ENCODE measurements around the gene TAMALIN.

The TAMALIN gene

DNA sequence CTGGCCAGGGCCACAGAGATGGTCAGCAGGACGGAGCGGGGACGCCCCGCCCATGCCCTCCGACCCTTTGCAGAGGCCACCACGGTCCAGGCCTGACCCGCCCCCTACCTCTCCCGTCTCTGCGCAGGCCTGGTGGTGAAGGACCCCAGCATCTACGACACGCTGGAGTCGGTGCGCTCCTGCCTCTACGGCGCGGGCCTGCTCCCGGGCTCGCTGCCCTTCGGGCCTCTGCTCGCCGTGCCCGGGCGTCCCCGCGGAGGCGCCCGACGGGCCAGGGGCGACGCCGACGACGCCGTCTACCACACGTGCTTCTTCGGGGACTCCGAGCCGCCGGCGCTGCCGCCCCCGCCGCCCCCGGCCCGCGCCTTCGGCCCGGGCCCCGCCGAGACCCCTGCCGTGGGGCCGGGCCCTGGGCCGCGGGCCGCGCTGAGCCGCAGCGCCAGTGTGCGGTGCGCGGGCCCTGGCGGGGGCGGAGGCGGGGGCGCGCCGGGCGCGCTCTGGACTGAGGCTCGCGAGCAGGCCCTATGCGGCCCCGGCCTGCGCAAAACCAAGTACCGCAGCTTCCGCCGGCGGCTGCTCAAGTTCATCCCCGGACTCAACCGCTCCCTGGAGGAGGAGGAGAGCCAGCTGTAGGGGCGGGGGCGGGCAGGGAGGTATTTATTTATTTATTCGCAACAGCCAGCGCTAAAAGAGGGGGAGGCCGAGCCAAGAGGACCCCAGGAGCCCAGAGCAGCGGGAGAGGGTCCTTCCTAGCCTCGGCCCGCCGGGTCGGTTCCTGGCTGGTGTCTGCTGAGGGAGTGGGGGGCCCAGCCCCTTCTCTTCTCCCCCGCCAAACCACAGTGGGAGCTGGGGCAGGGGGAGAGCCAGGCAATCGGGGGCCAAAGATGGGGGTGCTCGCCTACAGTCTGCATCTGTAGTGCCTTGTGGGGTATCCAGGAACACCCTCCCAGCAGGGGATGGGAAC, 8.1 kb downstream of the TAMALIN start:
- no peak for DNase-seq (ENCODE audit: low read depth)

DNA sequence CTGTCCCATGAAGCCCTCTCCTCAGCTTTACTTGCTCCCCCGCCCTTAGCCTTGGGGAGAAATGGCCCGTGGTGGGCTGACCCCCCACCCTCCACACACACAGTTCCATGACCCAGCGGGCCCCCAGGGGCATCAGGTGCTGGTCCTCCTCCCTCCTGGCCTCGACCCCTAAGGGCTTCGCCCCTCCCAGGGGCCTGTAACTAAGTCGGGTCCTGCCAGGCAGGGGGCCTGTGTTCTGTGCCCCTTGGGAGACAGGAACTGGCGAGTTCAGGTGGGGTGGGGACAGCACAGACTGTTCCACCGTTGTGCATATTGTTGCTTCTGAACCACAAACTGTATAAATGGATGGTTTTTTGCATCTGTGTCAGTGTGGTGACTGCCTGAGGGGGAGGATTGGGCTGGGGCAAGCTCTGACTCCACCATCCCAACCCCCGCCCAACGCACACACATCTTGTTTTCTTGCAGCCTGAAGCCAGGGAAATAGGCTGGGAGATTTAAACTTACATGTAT, 8.8 kb downstream of the TAMALIN start:
- no peak for DNase-seq (ENCODE audit: low read depth)

DNA sequence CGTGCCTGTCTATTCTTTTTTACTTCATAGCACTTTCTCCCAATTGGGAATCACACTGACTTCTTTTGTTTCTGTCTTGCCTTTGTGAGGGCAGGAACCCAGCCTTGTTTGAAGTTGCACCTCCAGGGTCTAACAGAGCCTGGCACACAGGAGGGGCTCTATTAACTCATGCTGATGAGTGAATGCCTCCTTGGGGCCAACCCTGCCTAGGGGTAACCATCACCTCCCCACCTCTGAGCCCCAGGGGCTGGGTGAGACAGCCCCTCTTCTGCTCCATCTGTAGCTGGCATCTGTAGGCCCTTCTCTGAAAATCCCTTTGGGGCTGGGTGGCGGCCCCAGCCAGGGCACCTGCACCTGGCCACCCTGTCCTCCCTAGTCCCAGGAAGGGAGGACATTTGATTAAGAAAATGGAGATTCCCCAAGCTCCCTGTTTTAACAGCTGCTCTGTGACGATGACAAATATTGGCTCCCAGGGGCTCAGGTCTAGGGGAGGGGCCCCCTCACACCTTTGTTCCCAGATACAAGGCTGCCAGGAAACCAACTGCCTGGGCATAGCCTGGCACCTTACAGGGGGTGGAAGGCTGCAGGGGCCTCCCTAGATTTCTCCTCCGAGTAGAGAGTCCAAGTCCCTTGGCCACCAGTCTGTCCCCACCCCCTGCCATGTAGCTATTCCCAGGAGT, 11.8 kb downstream of the TAMALIN start:
- DNase-seq (ENCODE audit: low read depth): no peak

DNA sequence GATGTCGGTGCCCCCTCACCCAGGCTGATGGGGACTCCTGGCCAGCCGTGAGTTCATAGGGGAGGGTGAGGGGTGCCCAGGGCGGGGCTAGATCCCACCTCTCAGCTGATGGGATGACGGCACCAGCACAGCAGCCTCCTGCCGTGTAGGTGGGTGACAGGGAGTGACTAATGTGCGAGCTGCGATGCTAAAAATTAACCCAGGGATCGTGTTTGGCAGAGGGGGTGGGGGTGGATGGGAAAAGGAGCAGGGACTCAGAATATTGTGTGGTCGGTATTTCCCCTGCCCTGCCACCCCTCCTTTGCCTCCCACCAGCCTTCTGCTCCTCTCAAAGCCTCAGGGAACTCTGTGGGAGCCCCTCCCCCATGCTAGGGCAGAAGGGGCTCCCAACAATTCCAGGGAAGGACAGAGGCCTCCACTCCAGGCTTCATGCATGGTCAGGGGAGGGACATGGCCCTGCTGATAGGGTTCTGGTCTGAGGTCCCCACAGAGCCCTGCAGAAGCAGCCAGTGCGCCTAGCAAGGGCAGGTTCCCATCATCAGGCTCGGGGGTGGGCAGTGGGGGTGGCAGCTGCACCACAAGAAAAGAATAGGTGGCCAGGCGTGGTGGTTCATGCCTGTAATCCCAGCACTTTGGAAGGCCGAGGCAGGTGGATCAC, 12.5 kb downstream of the TAMALIN start:
- no peak for DNase-seq (ENCODE audit: low read depth)

DNA sequence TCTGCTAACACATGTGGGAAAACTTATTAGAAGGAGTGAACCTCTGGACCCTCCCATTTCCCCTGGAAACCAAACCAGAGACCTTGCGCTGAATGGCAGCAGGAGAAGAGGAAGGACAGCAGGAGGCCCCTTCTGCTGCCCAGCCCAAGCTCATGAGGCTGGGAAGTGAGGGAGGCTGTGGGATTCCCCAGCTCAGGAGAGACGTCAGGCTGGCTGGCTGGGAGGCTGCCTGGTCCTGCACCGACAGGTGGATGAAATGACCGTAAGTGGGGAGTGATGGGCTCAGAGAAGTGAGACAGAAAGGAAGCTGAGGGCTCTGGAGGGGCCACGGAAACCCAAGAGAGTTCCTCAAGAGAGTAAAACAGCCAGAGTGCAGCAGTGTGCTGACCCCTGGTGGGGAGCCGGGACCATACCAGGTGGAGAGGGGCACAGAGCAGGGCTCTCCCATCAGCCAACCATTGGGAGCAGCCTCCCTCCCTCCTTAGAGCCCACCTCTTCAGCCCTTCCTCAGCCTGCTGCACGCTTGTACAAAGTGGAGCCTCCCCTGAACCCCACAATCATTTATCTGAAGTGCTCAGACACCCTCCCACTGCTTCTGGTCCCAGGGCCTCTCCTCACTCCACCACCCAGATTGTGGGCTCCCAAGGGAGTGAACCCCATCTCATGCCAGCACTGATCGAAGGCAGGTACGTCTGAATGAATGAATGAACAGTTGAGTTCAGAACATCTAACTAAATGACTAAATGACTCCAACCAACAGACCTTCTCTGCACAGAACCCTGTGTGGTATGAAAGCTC, 14.0 kb downstream of the TAMALIN start:
- DNase-seq (ENCODE audit: low read depth): peak; percentile 43

DNA sequence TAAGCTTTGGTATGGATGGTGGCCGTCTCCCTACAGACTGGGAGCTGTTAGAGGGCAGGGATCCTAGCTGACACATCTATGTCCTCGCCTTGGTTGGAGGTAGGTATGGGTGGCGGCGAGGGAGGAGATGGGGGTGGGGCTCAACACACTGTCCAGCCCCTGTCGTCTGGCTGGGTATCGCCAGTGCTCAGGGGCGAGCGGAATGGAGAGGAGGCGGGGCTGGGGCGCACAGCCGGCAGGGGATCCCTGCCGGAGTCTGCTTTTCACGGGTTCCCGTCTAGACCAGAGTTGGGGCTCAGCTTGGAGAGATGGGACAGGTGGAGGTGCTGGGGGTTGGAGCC, 16.1 kb downstream of the TAMALIN start:
- DNase-seq (ENCODE audit: low read depth): no peak

DNA sequence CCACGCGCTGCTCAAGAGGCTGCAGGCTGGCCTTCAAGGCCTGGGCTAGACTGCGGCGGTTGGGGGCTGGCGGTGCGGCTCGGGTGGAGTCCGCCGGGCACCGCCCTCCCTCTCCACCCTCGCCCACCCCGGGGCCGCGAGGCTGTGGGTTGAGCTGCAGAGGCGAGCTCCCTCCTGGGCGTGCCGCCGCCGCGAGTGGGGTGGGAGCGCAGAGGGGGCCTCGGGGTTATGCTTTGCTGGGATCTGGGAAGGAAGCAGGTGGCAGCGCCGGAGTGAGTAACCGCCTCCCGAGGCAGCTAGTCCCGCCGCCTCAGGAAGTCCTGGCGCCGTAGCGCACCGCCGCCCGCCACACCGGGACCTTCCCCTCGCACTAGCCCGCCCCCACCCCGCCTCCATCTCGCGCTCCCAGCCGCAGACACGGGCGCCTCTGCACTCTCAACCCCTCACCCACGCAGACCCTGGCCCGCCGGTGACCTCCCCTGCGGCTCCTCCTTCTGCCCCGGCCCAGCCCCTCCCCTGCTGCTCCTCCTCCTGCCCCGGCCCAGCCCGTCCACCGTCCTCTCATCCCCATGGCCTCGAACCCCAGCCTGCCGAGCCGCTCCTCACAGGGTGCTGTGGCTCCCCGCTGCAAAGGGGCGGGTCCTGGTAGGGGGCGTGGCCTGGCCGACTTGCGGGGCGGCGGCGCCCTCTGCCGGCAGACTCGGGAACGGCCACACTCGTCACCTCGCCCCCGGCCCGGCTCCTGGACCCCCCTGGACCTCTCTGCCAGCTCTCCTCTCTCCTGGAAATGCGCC, 16.6 kb downstream of the TAMALIN start:
- peak; percentile 83 for DNase-seq (ENCODE audit: low read depth)

DNA sequence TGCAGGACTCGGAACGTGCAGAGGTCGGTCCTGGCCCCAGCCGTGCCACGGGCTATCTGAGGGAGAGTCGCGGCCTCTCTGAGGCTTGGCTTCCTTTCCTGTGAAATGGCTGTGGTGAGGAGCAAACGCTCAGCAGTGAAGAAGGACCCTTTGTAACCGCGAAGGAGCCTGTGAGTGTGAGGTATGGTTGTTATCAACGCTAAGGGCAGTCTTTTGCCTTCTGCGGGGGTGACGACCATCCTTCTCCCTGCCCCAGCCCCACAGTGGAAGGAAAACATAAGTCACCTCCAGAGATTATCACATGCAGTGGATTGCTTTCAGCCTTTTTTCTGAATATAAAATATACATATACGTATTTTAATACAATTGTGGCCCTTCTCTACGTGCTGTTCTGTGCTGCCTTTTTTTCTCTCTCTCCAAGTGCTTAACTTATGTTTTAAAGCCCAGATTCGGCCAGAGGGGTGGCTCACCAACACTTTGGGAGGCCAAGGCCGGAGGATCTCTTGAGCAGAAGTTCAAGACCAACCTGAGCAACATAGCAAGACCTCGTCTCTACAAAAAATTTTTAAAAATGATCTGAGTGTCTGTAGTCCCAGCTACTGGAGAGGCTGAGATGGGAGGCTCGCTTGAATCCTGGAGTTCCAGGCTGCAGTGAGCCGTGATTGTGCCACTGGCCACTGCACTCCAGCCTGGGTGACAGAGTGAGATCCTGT, 17.4 kb downstream of the TAMALIN start:
- no peak for DNase-seq (ENCODE audit: low read depth)

DNA sequence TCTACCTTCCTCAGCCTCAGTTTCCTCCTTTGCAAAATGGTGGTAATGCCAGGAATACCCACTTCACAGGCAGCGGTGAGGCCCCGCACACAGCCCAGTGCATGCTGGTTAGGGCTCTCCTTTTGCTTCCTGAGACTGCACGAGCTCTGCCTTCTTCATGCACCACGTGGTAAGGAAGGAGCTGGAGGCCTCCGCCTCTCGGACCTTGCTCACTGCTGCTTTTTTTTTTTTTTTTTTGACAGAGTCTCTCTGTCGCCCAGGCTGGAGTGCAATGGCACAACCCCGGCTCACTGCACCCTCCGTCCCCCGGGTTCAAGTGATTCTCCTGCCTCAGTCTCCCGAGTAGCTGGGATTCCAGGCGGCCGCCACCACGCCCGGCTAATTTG, 18.1 kb downstream of the TAMALIN start:
- no peak for DNase-seq (ENCODE audit: low read depth)

DNA sequence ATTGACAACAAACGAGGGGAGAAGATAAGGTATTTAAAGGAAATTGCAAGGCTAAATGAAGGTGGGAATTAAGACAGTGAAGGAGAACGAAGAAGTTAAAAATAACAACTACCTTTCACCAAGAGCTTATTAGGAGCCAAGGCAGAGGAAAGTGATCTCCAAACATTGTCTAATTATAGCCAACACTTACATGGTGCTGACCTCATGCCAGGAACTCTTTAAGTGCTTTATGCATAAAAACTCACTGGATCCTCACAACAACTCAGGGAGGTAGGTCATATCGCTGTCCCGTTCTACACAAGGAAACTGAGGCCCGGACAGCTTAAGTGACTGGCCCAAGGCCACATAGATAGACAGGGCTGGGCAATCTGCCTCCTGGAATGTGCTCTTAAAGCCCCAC, 19.5 kb downstream of the TAMALIN start:
- no peak for DNase-seq (ENCODE audit: low read depth)

DNA sequence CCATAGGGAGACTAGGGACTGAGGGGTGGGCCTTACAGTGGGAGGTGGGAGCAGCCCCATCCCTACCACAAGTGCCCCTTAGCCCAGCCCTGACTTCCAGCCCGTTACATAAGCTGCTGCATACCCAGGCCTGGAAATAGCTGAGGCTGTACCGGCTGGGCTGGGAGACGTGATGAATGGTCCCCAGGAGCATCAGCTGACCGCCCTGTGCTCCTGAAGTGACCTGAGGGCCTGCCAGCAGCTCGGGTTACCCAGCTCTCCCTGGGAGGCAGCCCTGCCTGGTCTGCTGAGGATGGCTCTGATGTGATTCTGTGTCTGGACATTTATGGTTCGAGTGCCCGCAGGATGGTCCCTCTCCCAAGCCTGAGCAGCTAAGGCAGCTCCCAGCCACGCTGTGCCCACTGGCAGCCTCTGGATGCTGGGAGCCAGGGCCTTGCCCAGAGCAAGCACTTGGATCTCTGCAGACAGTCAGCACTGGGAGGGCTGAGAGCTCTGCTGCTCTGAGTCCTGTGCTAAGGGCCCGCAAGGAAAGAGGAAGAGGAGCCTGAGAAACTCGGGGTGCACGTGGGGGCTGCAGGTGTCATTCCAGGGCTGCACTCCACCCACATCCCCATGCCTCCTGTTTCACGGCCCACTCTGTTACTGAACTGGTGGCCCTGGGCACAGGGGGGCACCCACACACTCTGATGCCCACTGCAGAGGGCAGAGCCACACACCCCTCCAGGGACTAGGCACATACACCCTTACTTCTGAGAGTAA, 20.5 kb downstream of the TAMALIN start:
- no peak for DNase-seq (ENCODE audit: low read depth)

DNA sequence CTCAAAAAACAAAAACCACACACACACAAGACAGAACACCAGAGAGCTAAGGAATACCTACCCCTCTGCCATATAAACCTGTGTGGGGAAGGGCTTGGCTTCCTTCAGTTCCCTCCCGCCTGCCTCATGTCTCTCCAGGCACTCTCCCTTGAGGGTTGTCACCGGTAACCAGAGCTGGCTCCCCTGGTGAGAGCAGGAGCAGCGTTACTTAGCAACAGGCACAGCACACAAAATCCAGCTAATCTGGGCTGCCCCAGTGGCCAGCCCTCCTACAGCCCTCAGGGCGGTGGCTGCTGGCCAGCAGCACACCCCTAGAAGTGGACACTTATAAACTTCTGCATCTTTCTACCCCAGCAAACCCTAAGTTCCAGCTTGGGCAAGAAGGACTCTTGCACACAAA, 22.9 kb downstream of the TAMALIN start:
- DNase-seq (ENCODE audit: low read depth): no peak

DNA sequence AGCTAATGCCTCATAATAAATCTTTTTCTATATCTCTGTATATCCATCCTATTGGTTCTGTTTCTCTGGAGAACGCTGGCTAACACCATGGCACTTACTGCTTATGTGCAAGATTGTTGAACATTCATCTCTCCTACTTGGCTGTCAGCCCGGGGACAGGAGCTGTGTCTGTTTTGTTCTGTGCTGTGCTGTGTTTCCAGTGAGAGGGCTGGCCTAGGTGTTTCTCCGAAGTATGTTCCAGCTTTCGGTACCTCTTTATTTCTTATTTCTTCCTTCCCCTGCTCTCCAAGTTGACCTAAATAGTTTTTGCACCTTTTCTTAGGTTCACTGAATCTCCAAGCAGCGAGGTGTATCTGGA, 25.7 kb downstream of the TAMALIN start:
- DNase-seq (ENCODE audit: low read depth): no peak

DNA sequence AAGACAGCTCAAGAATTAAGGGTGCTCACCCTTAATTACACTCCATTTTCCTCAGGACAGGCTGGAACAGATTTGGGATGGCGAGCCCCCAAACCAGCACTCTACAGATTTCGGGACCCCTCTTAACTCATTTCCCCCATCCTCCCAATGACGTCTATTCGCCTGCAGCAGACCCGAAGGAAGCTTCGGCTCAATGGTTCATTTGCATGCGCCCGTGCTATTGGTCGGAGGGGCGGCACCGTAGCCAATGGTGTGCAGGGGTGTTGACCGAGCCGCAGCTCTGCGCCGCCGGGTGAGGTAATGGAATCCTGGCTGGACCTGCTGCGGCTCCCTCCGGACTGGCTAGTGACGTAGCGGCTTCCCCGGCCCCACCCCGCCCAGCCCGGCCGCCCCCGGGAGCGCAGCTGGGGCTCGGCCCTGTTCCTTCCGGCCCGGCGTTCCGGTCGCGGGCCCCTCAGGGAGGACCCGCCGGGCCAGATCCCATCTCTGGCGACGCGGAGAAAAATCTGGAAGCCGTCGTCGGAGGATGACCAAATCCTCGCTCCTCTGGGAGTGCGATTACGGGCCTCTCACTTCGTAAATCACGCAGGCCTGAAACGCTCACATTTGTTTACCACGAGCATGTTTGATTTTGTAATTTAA, 26.2 kb downstream of the TAMALIN start:
- peak; percentile 87 for DNase-seq (ENCODE audit: low read depth)

DNA sequence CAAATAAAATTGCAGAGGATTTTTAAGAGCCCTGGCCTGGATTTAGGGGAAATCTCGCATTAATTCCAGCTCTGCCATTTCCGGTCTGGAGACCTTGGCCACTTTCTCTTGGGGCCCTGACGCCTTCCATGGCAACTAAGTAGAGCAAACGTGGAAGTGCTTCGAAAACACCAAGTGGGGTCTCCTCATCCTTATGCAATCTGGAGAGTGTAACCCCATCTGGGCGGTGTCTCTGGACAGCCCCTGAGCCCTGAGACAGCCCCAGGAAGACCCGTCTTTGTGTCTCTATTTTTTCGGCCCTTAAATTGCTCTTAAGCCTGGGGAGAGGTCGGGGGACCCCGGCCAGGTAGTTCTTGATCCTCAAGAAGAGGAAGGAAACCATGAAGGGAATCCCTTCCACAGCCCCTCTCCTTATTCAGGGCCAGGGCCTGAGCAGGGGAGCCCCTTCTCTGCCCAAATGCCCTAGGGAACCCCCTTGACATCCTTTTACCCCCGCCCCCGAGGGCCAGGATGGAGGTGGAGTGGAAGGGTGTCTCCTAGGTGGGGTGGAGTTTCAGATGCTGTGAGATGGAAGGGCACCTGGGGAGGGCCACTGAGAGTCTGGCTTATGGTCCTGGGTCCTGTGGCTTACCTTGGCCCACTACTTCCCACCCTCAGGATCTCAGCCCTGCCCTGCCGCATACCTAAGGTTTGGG, 26.8 kb downstream of the TAMALIN start:
- DNase-seq (ENCODE audit: low read depth): no peak

DNA sequence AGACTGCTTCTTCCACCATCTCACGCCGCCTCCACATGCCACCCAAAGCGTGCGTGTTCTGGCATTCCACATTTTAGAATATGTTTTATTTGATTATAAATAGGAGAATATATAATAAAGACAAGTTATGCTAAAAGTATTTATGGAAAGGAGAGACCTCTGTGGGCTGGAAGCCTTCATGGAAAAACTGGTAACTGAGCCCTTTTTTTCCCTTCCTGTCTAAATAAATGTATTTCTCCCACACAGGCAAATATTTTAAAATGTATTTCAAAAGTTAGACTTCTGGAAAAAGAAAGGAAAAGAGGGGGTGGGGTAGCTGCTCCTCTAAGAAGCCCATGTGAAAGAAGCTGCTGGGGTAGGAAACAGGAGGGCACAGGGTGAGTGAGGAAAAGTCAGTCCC, 28.4 kb downstream of the TAMALIN start:
- no peak for DNase-seq (ENCODE audit: low read depth)

DNA sequence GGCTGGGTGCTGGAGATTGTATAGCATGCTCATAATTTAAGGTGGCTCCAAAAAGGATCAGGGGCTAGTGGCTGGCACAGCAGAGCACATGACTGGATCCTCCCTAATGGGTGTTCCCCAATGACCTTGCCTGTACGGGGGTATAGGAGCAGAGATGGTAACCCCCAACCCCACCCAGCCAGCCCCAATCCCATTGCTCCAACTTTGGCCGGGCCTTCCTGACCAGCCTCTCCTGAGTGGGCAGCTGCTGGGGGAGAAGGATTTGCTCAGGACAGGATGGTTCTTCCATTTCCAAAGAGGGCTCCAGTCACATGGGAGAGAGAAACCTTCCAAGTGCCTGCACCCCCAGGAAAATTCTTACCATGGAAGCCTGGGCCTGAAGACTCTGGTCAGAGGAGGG, 29.2 kb downstream of the TAMALIN start:
- no peak for DNase-seq (ENCODE audit: low read depth)

DNA sequence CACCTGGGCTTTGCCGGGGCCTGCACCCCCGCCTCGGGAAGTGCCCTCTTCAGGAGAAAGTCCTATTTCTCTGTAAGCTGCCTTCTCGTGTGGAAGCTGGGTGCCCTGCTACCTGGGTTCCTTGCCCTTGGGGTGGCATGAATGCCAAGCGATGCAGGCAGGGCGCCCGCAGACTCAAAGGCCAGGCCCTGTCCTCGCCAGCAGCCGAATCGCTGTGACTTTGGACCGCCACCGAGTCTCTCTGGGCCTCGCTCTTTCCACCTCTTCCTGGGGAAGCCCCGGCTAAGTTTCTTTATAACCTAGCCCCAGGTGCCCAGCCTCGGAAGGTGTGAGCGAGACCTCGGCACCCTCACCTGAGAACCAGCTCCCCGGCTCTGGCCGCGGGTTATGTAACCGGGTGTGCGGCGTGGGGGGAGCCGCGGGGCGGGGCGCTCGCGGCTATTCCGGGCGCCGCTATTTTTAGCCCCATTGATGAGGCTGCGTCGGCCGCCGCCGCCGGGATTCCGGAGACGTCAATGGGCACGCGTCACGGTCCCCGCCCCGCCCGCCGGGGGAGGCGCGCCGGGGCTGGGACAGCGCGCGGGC, 29.9 kb downstream of the TAMALIN start:
- DNase-seq (ENCODE audit: low read depth): peak; percentile 85

Data from T follicular helper cell (primary cell).